Upper lobe of left lung (tissue), 6 donors: ENCODE measurements around the gene ELF4. TPM values are rescaled to one million over a fixed set of nuclear protein-coding genes. Genes with fewer than 3 reads are reported as not detected.
A peak's percentile ranks its signal among the peaks of the same experiment; 100 is the strongest.

Experiments used
- ATAC-seq, 2 donors: fragments of 200-7000 bp; cut with Tn5 transposase; one replicate each; pipeline ENCODE4 v1.9.1; 2022; ENCODE audit warnings: mild to moderate bottlenecking in 2 of 2, moderate library complexity in 2 of 2; ENCODE audit not compliant: low FRiP score in 2 of 2
- DNase-seq, 2 donors: peaks; one replicate each; pipeline ENCODE4 v3.0.0-alpha.2; 2019 to 2020
- H3K27ac ChIP-seq, 4 donors: fragments of 200-600 bp; sonication (generic); one replicate each; pipeline ENCODE4 v1.5.1; 2016 to 2019
- H3K27me3 ChIP-seq, 4 donors: fragments of 200-600 bp; sonication (generic); one replicate each; pipeline ENCODE4 v1.5.1; 2017 to 2019
- H3K36me3 ChIP-seq, 4 donors: fragments of 200-600 bp; sonication (generic); one replicate each; pipeline ENCODE4 v1.5.1; 2016 to 2019
- H3K4me1 ChIP-seq, 4 donors: fragments of 200-600 bp; sonication (generic); one replicate each; pipeline ENCODE4 v1.5.1; 2018 to 2019
- H3K4me3 ChIP-seq, 4 donors: fragments of 200-600 bp; sonication (generic); one replicate each; pipeline ENCODE4 v1.5.1; 2017 to 2019; ENCODE audit warnings: mild to moderate bottlenecking in 2 of 4, moderate library complexity in 1 of 4
- H3K9me3 ChIP-seq, 4 donors: fragments of 200-600 bp; sonication (generic); one replicate each; pipeline ENCODE4 v1.5.1; 2018 to 2019
- CTCF ChIP-seq, 6 experiments: fragments of 450-650 bp in 4 of 6; fragments of 200-600 bp in 2 of 6; sonication (generic) in 2 of 6; IDR thresholded peaks; one replicate each; pipeline ENCODE4 v1.5.1; 2016 to 2019; ENCODE audit warnings: antibody characterized with exemption in 6 of 6
- EP300 ChIP-seq, 4 donors: sonication (generic); formaldehyde crosslinking; IDR thresholded peaks; one replicate each; pipeline ENCODE4 v1.5.1; 2017; ENCODE audit warnings: antibody characterized with exemption in 4 of 4, control low read depth in 2 of 4
- POLR2A ChIP-seq, 4 donors: fragments of 450-650 bp; IDR thresholded peaks; one replicate each; pipeline ENCODE4 v1.5.1; 2016 to 2017; ENCODE audit warnings: antibody characterized with exemption in 4 of 4, mild to moderate bottlenecking in 2 of 4
- POLR2AphosphoS5 ChIP-seq, 2 donors: sonication (generic); formaldehyde crosslinking; IDR thresholded peaks; one replicate each; pipeline ENCODE4 v1.5.1; 2017; ENCODE audit warnings: antibody characterized with exemption in 2 of 2
- WGBS, 2 donors: methylation state at CpG; one replicate each; pipeline ENCODE4 v1.1.5; 2017 to 2018; 5-methylcytosine and 5-hydroxymethylcytosine counted together
- total RNA-seq, 6 donors: library from RNA; depleted of rRNA in 4 of 6; stranded (reverse); fragments of >200 nt in 4 of 6; gene quantifications; one replicate each; pipeline versions ENCODE4 v1.1.0 to v1.2.1, GENCODE V29; 2016 to 2021
- donor health status: DM: no; HTN: no; CAD: no; lungs with moderate emphysema.
- donor health status: DM: no; HTN: yes; CAD: no; lungs with severe emphysema.

The ELF4 gene
- total RNA-seq, 6 donors from 2014 or later = 13.6 to 31.0 (median 21.9) TPM

GRCh38 chrX:130083656-130084382 lies 26.5 kb downstream of the ELF4 start:
- Histone ChIP-seq H3K9me3 (no peaks in the 10 kb centered on the region), H3K4me3 (no peak overlapping the region), H3K27ac (peak overlapping the region; percentile 58 to 81 (median 72)), H3K36me3 (no peaks in the 10 kb centered on the region), H3K27me3 (no peaks in the 10 kb centered on the region), H3K4me1 (peaks cover 27 to 62% (median 44%) of the 10 kb centered on the region in 4 donors)
- ATAC-seq (no peak), DNase-seq (peak in 1 of 2 donors; percentile 54)
- WGBS, 2 donors = 59 to 76% methylated on average over 9 to 15 of the region's 15 CpGs
- TF ChIP-seq EP300 (IDR thresholded peaks at IDR 0.05) (no peak), CTCF (IDR thresholded peaks at IDR 0.05) (no peak), POLR2AphosphoS5 (IDR thresholded peaks at IDR 0.05) (no peak), POLR2A (IDR thresholded peaks at IDR 0.05) (no peak)

- peaks cover 27 to 62% (median 44%) of the 10 kb centered on the region in 4 donors for H3K4me1 ChIP-seq
- H3K27me3 ChIP-seq = no peaks in the 10 kb centered on the region
- WGBS, 2 donors = 43 to 48% methylated on average over 5 to 7 of the region's 7 CpGs
- DNase-seq (no peak), ATAC-seq (no peak)
- TF ChIP-seq EP300 (IDR thresholded peaks at IDR 0.05) = no peak
- no peak for TF ChIP-seq CTCF (IDR thresholded peaks at IDR 0.05)
- no peak for TF ChIP-seq POLR2A (IDR thresholded peaks at IDR 0.05)
- no peak for TF ChIP-seq POLR2AphosphoS5 (IDR thresholded peaks at IDR 0.05)
- H3K36me3 ChIP-seq = no peaks in the 10 kb centered on the region
- H3K9me3 ChIP-seq = no peaks in the 10 kb centered on the region
- H3K4me3 ChIP-seq = no peak overlapping the region
- peak overlapping the region; percentile 58 to 81 (median 68) for H3K27ac ChIP-seq
These were observed 27.2 kb downstream of the ELF4 start for GRCh38 chrX:130083107-130083490.

GRCh38 chrX:130082244-130083106 lies 27.8 kb downstream of the ELF4 start:
- ATAC-seq = peak; percentile 72 to 83
- 40 to 47% methylated on average over 1 to 28 of the region's 28 CpGs for WGBS, 2 donors
- Histone ChIP-seq H3K36me3 (no peaks in the 10 kb centered on the region), H3K9me3 (no peaks in the 10 kb centered on the region), H3K4me3 (peak overlapping the region in 3 of 4 donors; percentile 12 to 30 (median 24)), H3K27ac (peak overlapping the region; percentile 58 to 81 (median 76)), H3K27me3 (no peaks in the 10 kb centered on the region), H3K4me1 (peaks cover 25 to 62% (median 42%) of the 10 kb centered on the region in 4 donors)
- peak in 1 of 2 donors; percentile 13 for TF ChIP-seq POLR2AphosphoS5 (IDR thresholded peaks at IDR 0.05)
- TF ChIP-seq POLR2A (IDR thresholded peaks at IDR 0.05) = no peak
- peak in 1 of 4 donors; percentile 11 for TF ChIP-seq EP300 (IDR thresholded peaks at IDR 0.05)
- peak in 5 of 6 experiments; percentile 26 to 70 (median 56) for TF ChIP-seq CTCF (IDR thresholded peaks at IDR 0.05)
- DNase-seq = peak; percentile 56 to 68

- peak overlapping the region; percentile 58 to 81 (median 76) for H3K27ac ChIP-seq
- H3K4me1 ChIP-seq = peaks cover 16 to 53% (median 35%) of the 10 kb centered on the region in 4 donors
- no peak overlapping the region for H3K4me3 ChIP-seq
- WGBS, 2 donors = 40 to 52% methylated on average over 10 to 12 of the region's 12 CpGs
- H3K9me3 ChIP-seq = no peaks in the 10 kb centered on the region
- ATAC-seq (no peak), DNase-seq (no peak)
- H3K27me3 ChIP-seq = no peaks in the 10 kb centered on the region
- no peaks in the 10 kb centered on the region for H3K36me3 ChIP-seq
- no peak for TF ChIP-seq POLR2A (IDR thresholded peaks at IDR 0.05)
- no peak for TF ChIP-seq POLR2AphosphoS5 (IDR thresholded peaks at IDR 0.05)
- TF ChIP-seq CTCF (IDR thresholded peaks at IDR 0.05) = no peak
These were observed 28.8 kb downstream of the ELF4 start for GRCh38 chrX:130081421-130082045.
